Measurements from ENCODE around the gene LNX2. TPM values are rescaled to one million over a fixed set of nuclear protein-coding genes. Genes with fewer than 3 reads are reported as not detected.
A peak's percentile ranks its signal among the peaks of the same experiment; 100 is the strongest.
"Not testable (repeated sequence)": the region's sequence is repeated elsewhere in the genome, so short reads cannot be mapped to it uniquely, and the experiment has no call there.

The LNX2 gene
- polyA plus RNA-seq, 1 donor = 13.4 TPM

- no peak for DNase-seq
These were observed 18.2 kb upstream of the LNX2 start for GRCh38 chr13:27638521-27638920.

- no peak for DNase-seq
These were observed 17.7 kb upstream of the LNX2 start for GRCh38 chr13:27638001-27638400.

DNA sequence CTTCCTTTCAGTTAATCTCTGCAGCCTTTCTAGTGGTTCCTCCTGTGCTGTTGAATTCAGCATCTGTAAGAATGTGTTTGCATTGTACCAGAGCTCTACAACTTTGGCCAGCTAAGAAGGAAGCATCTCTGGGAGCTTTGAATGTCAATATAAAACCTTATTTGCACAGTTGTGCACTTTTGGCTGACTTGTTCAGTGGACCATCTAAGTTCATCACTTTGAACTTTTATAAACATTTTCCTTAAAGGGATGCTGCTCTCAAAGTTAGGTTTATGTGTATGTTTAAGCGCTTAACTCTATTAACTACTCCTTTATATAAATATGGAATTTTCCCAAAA is 16.9 kb upstream of the LNX2 start:
- DNase-seq = no peak

DNA sequence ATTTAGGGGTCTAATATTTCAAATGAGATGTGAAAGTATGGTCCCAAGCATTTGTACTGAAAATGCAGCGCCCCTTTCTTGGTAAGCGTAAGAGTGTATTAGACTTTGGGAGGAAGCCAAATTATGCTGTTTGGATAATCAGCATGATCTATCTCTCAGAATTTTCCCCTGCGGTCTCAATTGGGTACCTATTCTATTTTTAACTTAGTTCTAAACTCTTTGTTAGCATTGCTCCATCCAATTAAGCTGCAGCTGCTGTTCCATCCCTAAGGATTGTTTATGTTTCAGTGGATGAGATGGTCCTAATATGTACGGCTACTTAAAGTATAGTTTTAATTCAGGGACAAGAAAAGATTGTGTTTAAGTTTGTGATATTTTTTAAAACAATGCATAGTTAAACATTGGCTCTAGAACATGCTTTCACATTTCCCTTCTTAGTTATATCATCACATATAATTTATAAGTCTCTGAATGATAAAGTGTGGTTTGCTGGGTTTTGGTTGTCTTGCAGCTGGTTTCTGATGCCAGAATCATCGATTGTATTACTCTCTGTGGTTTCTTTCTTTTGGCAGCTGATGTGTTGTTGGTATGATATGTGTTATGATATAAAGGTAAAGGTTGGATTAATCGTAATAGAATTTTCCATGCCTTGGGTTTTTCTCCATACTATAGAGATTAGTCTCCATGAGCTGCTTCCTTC is 16.4 kb upstream of the LNX2 start:
- DNase-seq = no peak

DNA sequence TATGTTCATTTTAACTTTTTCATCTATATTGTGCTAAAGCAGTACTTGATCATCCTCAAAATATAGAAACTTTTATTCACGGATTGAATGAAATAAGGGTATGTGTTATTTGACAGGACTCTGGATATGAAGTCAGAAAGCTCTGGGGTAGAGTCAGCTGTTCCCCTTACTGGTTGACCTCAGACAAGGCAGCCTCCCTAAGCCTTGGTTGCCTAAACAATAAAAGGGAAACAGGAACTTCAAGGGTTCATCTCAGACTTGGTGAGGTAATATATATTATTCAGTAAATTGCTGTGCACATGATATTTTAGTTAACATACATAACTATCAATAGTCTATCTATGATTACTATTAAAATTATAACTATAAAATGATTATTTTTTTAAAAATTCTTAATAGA is 14.9 kb upstream of the LNX2 start:
- DNase-seq = no peak

DNA sequence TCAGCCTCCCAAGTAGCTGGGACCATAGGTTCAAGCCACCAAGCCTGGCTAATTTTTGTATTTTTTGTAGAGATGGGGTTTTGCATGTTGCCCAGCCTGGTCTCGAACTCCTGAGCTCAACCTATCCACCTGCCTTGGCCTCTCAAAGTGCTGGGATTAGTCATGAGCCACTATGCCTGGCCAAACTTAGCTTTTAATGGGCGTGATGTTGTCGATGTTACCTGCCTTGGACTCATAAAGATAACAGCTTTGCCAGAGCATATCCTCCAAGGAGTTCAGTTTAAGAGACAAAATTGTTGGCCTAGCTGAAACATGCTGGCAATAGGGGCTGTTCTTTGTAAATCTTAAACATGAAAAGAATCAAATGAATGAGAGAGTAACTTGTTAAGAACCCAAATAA is 14.5 kb upstream of the LNX2 start:
- no peak for DNase-seq

- DNase-seq = no peak
These were observed 13.9 kb upstream of the LNX2 start for GRCh38 chr13:27634231-27634630.

DNA sequence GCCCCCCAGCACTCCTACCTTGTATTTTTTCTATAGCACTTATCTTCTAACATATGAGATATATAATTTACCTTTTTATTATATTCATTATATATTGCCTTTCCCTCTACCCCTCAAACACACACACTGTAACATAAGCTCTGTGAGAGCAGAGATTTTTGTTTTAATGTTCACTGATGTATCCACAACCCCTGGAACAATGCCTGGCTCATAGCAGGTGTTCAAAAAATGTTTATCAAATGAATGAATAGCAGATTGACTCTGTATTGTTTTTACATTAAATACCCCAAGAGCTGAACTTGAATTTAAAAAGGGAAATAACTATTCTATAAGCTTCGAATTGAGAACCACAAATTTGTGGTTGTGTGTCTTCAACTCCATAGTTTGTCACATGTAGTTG is 12.3 kb upstream of the LNX2 start:
- no peak for DNase-seq

DNA sequence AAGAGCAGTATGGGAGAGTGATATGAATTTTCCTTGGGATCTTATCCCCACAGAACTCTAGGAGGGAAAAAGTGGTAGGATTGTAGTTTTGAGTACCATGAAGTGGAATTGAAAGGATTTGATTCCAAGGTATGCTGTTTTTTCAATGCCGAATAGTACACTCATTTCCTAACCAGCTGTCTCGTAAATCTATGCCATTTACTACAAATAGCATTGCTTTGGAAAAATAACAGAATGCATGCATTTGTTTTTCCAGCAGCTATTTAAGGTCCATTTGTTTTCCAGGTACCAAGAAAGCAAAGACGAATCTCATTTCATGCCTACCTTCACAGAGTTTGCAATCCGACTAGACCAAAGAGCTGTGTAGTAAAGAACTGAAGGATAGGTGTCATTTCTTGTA is 11.9 kb upstream of the LNX2 start:
- DNase-seq = no peak

- no peak for DNase-seq
These were observed 11.3 kb upstream of the LNX2 start for GRCh38 chr13:27631665-27632064.

DNA sequence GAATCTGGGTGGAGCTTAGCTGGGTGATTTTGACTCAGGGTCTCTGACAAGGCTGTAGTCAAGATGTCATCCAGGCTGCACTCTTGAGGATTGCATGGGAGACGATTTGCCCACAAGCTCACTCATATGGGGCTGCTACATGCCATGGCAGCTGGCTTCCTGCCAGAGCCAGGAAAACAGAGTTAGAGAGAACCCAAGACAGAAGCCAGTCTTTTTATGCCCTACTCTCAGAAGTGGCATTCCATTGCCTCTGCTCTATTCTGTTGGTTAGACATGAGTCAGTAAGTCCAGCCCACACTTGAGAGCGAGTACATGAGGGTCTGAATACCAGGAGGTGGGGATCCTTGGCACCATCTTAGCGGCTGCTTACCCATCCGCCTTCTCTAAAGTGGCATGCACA is 10.8 kb upstream of the LNX2 start:
- no peak for DNase-seq

DNA sequence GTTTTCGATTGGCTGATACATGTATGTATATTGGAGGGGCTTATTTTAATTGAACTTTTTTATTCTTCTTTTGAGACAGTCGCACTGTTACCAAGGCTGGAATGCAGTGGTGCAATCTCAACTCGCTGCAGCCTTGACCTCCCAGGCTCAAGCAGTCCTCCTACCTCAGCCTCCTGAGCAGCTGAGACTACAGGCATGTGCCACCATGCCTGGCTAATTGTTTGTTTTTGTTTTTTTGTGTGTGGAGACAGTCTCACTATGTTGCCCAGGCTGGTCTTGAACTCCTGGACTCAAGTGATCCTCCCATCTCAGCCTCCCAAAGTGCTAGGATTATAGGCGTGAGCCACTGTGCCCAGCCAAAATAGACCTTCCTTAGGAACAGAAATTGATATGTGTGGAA is 8.4 kb upstream of the LNX2 start:
- not testable (repeated sequence) for DNase-seq

- no peak for DNase-seq
These were observed 7.8 kb upstream of the LNX2 start for GRCh38 chr13:27628081-27628480.

DNA sequence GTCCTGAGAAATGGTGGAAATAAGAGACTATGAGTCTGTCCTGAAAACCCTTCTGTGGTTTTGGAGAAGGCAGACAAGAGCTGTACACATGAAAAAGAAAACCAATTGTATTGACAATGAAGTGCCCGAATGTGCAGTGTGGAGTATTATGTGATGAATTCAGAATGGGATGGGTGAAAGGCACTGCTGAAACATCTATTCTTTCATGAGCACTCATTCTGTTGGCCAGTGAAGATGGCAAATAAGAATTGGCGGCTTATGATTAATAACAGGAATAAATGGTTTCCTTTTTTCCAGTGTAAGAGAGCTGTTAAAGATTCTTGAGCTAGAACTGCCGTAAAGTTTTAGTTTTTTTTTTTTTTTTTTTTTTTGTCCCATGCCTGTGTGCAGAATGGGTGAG is 7.1 kb upstream of the LNX2 start:
- no peak for DNase-seq

GRCh38 chr13:27625839-27626238 is 5.5 kb upstream of the LNX2 start:
- no peak for DNase-seq

GRCh38 chr13:27624071-27624470 is 3.7 kb upstream of the LNX2 start:
- no peak for DNase-seq

DNA sequence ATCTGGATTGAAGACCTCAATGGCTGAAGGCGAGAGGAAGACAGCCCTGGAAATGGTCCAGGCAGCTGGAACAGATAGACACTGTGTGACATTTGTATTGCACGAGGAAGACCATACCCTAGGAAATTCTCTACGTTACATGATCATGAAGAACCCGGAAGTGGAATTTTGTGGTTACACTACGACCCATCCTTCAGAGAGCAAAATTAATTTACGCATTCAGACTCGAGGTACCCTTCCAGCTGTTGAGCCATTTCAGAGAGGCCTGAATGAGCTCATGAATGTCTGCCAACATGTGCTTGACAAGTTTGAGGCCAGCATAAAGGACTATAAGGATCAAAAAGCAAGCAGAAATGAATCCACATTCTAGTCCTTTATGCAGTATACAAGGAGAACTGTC is 2.6 kb upstream of the LNX2 start:
- DNase-seq = no peak

DNA sequence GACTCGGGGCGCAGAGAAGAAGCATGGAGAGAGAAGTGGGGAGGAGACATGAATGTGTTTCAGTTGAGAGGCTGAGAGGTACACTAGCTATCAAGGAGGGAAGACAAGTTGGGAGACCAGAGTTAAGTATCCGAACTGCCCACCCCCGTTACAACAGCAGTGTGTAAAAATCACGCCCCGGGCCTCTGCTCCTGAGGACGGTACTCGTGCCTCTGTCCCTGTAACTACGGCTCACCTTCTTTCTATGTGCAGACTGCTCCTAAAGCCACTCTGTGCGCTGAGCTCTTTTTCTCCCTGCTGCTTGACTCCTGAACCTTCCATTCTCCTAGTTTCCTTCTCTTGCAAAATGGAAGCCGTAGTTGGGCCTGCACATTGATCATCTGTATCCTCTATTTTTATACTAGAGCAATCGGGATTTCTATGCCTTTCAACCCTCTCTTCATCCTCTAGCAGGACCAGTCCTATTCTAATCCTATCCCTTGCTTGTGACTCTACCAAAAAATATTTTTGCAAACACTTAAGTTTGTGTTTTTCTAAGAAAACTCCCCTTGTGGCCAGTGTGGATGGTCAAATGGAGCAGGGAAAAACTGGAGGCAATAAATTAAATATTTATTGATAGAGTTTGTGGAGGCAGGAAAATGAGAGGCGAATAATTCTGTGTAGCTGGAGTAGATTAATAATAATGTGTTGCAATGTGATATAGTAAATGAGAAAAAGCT is 1.9 kb upstream of the LNX2 start:
- DNase-seq = peak; percentile 26

DNA sequence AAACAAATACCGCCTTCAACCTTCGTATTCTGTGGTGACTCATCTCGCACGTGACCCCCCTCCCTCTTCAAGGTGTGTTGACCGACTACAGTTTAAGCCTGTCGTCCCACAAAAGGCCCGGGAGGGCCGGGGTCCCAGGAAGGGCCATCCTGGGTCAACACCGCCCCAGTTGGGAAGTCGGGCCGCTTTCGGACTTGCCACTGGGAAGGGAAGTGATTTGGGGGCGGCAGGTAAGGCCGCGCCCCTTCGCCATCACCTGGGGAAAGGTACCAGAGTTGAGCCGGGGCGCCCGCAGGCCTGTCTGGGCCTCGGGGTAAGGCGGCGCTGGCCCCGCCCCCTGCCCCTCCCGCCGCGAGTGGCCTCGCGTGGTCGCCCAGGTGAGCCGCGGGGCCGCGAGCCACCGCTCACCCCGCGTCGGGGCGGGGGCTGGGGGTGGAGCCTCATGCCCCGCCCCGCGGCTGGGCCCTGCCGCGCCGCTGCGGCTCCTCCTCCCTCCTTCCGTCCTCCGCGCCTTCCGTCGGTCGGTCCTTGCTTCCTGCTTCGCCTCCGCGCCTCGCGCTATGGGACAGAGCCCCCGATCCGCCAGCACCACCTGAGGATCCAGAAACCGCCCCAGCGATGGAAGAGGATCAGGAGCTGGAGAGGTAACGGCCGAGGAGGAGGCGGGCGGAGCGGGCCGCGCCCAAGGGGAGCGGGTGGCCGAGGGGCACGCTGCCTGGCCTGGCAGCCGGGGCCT is 1.2 kb upstream of the LNX2 start, which contains the start of gene POLR1D:
Gene POLR1D, plus strand, starts transcription at position 527 of the 736 bp plus-strand sequence. Its CDS starts 92 bp downstream, at position 619.
- DNase-seq = peak; percentile 81

GRCh38 chr13:27621116-27621365 is 712 bp upstream of the LNX2 start:
- no peak for DNase-seq

DNA sequence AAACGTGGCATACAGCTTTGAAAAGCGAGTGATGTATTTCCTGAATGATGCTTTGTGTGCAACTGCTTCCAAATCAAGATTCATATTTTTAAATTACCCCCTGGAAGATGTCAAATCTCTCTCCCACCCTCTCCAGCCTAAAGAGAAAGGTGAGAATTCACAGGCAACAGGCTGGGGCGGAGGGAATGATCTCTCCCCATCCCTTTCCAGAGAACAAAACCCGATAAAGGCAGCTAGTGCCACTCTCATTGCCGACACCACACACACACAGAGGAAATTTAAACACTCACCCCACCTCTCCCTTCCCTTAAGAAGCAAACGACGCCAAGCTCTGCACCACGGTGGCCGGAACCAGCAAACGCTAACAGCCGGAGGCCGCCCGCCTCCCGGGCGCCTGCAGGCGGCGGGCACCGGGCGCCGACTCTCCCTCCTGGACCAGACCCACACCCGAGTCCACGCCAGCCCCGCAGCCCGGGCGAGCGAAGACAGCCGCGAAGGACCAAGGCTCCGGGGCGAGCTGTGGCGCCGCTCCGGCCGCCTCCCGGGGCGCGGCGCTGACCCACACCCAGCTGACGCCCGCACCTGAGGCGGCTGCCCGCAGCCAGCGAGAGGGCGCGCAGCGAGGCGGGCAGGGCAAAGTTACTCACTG is 477 bp downstream of the LNX2 start:
- DNase-seq = no peak

DNA sequence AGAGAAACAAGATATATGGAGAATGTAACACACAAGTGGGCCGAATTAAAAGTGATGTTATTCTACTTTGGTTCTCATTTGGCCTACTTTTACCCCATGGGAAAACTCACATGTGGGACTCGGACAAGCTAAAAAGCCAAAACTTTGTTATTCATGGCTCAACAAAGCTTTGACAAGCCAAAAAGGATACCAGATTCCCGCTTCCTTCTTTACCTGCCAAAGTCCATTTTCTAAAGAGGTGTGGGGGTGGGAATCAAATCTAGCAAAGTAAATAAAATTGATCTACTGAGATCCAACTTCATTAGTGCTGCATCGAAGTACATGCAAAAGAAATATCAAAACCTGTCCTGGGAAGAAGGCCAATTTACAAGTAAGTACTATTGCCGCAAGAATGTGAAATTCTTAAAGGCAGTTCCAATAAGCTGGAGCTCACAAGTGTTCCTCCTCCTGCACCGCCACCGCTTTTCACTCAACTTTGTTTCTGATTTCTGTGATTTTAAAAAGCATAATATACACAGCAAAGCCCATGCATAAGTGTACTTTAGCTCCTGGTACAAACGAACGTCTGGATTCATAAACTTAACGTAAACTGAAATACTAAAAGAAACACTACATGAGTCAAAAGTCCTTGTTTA is 1.1 kb downstream of the LNX2 start:
- DNase-seq = peak; percentile 7

DNA sequence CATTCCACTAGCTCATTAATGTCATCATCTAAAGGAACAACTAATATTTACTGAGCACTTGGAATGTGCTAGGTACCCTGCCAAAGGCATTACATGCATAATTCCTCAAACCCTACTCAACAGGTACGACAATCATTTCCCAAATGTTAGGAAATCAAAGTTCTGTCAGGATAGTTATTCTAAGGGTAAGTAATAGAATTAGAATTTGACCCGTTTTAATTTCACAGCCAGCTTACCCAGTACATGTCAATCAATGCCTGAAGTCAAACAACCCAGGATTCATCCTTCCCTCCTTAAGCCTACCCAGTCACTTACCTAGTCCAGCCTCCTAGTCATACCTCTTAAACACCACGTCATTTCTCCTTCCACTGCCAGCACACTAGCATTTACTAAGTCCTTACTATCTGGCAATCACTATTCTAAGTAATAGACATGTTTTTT is 2.4 kb downstream of the LNX2 start:
- no peak for DNase-seq
